ENCODE results near the gene MSRB3. TPM values are rescaled to one million over a fixed set of nuclear protein-coding genes. Genes with fewer than 3 reads are reported as not detected.
"Not testable (repeated sequence)": the region's sequence is repeated elsewhere in the genome, so short reads cannot be mapped to it uniquely, and the experiment has no call there.

The MSRB3 gene
- total RNA-seq, 4 donors from 2014 or later = 2.8 to 14.9 (median 9.3) TPM

DNA sequence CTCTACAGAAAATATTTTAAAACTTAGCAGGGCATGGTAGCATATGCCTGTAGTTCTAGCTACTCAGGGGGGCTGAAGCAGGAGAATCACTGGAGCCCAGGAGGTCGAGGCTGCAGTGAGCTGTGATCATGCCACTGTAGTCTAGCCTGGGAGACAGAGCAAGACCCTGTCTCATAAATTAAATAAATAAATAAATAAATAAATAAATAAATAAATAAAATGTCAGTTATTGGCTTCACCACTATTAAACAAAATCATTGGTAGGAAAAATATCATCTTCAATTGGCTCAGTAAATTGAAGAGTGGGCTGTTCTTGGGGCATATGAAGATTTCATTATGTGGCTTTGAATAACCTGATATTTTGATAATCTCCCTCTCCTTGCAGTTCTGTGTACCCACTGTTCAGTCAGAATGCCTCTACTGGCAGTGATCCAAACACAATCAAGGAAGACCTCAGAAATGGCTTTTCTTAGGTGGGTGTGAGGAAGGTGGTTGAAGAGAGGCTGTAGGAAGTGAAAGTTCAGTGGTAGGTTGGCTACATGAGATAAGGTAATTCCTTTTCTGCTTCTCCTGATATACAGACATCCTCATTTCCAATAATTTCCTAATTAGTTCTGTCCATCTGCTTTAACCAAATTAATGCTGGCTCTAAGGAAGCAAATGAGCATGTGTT is 175.8 kb downstream of the MSRB3 start:
- TF ChIP-seq POLR2A (IDR thresholded peaks at IDR 0.05) = no peak
- H3K36me3 ChIP-seq = no peaks in the 10 kb centered on the region
- no peaks in the 10 kb centered on the region for H3K27me3 ChIP-seq

DNA sequence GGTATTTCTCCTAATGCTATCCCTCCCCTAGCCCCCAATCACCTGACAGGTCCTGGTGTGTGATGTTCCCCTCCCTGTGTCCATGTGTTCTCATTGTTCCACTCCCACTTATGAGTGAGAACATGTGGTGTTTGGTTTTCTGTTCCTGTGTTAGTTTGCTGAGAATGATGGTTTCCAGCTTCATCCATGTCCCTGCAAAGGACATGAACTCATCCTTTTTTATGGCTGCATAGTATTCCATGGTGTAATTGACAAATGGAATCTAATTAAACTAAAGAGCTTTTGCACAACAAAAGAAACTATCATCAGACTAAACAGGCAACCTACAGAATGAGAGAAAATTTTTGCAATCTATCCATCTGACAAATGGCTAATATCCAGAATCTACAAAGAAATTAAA is 178.9 kb downstream of the MSRB3 start:
- not testable (repeated sequence) for H3K9me3 ChIP-seq, DNase-seq, H3K27ac ChIP-seq, H3K4me3 ChIP-seq, H3K4me1 ChIP-seq, H3K27me3 ChIP-seq, H3K36me3 ChIP-seq

More for the DNA sequence above, 175.8 kb downstream of the MSRB3 start:
- no peak overlapping the region for H3K27ac ChIP-seq
- no peak for DNase-seq
- H3K4me1 ChIP-seq = no peaks in the 10 kb centered on the region
- no peak overlapping the region for H3K4me3 ChIP-seq
- H3K9me3 ChIP-seq = no peaks in the 10 kb centered on the region

DNA sequence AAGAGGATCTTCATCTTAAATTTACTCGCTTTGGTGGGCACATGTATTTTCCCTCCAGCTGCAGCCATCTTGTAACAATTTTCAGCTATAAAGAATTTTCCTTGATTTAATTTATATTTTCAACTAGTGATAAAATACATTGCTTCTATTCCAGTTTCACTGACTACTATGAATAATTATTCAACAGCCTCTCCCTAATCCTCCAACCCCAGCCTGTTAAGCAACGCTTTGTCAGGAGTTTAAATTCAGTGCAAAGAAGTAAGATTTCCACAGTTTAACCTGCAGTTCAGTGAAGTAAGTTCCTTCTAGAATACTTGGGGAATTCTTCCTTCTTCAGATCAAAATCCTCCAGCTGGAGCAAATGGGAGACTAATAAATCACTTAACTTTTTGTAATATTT is 180.2 kb downstream of the MSRB3 start:
- Histone ChIP-seq H3K36me3 (no peaks in the 10 kb centered on the region), H3K4me3 (no peak overlapping the region)
- no peak for DNase-seq

DNA sequence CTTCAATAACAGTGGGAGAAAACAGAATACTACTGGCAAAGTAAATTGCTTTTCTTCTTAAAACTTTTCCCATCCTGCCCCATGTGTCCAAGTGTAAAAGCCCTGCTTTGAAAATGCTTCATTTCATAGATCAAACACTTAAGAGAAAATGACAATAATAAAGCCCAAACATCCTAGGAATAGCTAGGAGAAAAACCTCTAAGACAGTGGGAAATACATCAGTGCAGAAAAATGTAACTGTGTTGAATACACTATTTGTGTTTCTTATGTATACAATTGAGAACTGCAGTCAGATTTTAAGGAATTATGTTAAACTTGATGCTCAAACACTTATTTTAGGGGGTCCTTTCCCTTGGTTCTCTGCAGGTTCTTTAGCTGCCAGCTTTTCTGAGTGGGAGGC is 181.1 kb downstream of the MSRB3 start:
- no peaks in the 10 kb centered on the region for H3K36me3 ChIP-seq
- no peaks in the 10 kb centered on the region for H3K27me3 ChIP-seq
- no peak for DNase-seq
- no peaks in the 10 kb centered on the region for H3K9me3 ChIP-seq
- no peak overlapping the region for H3K4me3 ChIP-seq
- H3K27ac ChIP-seq = no peak overlapping the region
- no peaks in the 10 kb centered on the region for H3K4me1 ChIP-seq
- TF ChIP-seq POLR2A (IDR thresholded peaks at IDR 0.05) = no peak
- TF ChIP-seq, protein P1, sequence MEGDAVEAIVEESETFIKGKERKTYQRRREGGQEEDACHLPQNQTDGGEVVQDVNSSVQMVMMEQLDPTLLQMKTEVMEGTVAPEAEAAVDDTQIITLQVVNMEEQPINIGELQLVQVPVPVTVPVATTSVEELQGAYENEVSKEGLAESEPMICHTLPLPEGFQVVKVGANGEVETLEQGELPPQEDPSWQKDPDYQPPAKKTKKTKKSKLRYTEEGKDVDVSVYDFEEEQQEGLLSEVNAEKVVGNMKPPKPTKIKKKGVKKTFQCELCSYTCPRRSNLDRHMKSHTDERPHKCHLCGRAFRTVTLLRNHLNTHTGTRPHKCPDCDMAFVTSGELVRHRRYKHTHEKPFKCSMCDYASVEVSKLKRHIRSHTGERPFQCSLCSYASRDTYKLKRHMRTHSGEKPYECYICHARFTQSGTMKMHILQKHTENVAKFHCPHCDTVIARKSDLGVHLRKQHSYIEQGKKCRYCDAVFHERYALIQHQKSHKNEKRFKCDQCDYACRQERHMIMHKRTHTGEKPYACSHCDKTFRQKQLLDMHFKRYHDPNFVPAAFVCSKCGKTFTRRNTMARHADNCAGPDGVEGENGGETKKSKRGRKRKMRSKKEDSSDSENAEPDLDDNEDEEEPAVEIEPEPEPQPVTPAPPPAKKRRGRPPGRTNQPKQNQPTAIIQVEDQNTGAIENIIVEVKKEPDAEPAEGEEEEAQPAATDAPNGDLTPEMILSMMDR (IDR thresholded peaks at IDR 0.05) = no peak

More for the DNA sequence above, 180.2 kb downstream of the MSRB3 start:
- TF ChIP-seq POLR2A (IDR thresholded peaks at IDR 0.05) = no peak
- TF ChIP-seq, protein P1 (IDR thresholded peaks at IDR 0.05) = no peak
- Histone ChIP-seq H3K9me3 (no peaks in the 10 kb centered on the region), H3K4me1 (no peaks in the 10 kb centered on the region), H3K27me3 (no peaks in the 10 kb centered on the region), H3K27ac (no peak overlapping the region)

DNA sequence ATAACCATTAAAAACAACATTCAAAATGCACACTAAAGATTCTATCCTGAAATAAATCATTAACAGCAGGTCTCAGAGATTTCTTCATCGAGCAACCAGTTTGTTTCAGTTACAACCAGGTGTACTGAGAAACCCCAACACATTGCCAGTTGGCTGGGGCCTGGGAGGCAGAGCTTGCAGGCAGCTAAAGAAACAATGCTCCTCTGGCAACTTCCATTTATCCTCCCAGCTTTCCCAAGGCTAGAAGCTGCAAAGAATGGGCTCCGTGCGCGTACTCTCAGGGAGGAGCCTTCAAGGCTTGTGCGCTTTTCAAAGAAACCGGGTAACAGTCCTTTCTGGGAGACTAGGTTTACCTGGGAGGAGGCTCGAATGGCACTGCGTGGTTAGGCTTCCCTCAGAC is 181.6 kb downstream of the MSRB3 start:
- Histone ChIP-seq H3K4me1 (no peaks in the 10 kb centered on the region), H3K9me3 (no peaks in the 10 kb centered on the region), H3K36me3 (no peaks in the 10 kb centered on the region), H3K27me3 (no peaks in the 10 kb centered on the region), H3K27ac (no peak overlapping the region), H3K4me3 (no peak overlapping the region)
- DNase-seq = no peak
- no peak for TF ChIP-seq POLR2A (IDR thresholded peaks at IDR 0.05)
- TF ChIP-seq, protein P1 (IDR thresholded peaks at IDR 0.05) = no peak

DNA sequence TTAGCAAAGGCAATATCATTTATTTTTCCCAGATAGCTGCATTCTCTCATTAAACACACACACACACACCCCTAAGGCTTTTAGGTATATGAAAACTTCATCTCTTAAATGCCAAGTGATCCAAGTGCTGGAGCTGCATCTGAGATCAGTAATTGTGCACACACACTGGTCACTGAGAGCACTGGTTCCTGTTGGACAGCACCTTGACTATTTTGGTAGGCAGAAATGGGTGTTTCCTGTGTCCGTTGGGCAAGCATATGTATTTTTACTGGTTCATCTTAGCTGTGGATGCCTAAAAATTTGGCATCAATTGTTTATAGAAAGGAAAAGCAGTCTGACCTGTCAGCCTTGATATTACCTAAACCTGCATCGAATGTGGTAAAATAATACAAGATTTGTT is 182.5 kb downstream of the MSRB3 start:
- no peaks in the 10 kb centered on the region for H3K4me1 ChIP-seq
- H3K36me3 ChIP-seq = no peaks in the 10 kb centered on the region
- TF ChIP-seq, protein P1 (IDR thresholded peaks at IDR 0.05) = no peak
- TF ChIP-seq POLR2A (IDR thresholded peaks at IDR 0.05) = no peak
- no peaks in the 10 kb centered on the region for H3K9me3 ChIP-seq
- H3K4me3 ChIP-seq = no peak overlapping the region
- no peak for DNase-seq
- no peak overlapping the region for H3K27ac ChIP-seq
- no peaks in the 10 kb centered on the region for H3K27me3 ChIP-seq

DNA sequence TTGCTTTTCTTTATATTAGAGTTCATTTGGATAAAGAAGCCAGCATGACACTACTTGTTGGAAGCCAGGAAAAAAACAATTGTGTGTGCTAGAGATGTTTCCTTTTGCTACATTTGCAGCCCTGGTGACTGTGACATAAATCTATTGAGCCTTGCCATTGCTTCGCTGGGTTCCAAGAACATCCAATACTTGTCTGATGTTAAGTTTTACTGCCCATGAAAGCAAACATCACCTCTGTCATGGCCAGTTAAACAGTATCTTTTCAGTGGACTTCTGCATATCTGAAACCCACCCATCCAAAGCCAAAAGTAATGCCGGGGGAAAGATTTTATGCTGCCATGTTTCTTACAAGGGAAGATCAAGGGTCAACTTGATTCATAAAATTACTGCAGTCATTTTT is 184.0 kb downstream of the MSRB3 start:
- no peak overlapping the region for H3K4me3 ChIP-seq
- no peaks in the 10 kb centered on the region for H3K9me3 ChIP-seq
- no peak for DNase-seq
- H3K36me3 ChIP-seq = no peaks in the 10 kb centered on the region
- H3K27me3 ChIP-seq = no peaks in the 10 kb centered on the region
- TF ChIP-seq, protein P1 (IDR thresholded peaks at IDR 0.05) = no peak
- no peak for TF ChIP-seq POLR2A (IDR thresholded peaks at IDR 0.05)
- no peaks in the 10 kb centered on the region for H3K4me1 ChIP-seq
- H3K27ac ChIP-seq = no peak overlapping the region

All from Peyer's patch (tissue), 4 donors.